Activated naive CD4-positive, alpha-beta T cell treated with anti-CD3 and anti-CD28 coated beads, Interleukin-2, amount 50 U/mL, for 24 hours (primary cell): ENCODE data around the gene YAF2.

Source experiments
- H3K27ac Mint-ChIP-seq: one replicate; pipeline ENCODE4 v1.8.0; 2021; ENCODE audit warnings: mild to moderate bottlenecking, mixed read lengths
- H3K27me3 Mint-ChIP-seq: one replicate; pipeline ENCODE4 v1.8.0; 2021; ENCODE audit warnings: mixed read lengths
- H3K36me3 Mint-ChIP-seq: one replicate; pipeline ENCODE4 v1.8.0; 2021; ENCODE audit warnings: mixed read lengths
- H3K4me1 Mint-ChIP-seq: one replicate; pipeline ENCODE4 v1.8.0; 2021; ENCODE audit warnings: mixed read lengths
- H3K4me3 Mint-ChIP-seq: one replicate; pipeline ENCODE4 v1.8.0; 2021; ENCODE audit warnings: mild to moderate bottlenecking, mixed read lengths
- H3K9me3 Mint-ChIP-seq: one replicate; pipeline ENCODE4 v1.8.0; 2021; ENCODE audit warnings: mixed read lengths

The YAF2 gene

GRCh38 chr12:42238240-42239140 lies at the start of gene YAF2:
Gene YAF2, minus strand, starts transcription at chr12:42238248. Its CDS starts 68 bp downstream, at chr12:42238180.
- Mint-ChIP-seq H3K27me3 (no peaks in the 10 kb centered on the region), H3K4me1 (peaks cover 31% of the 10 kb centered on the region), H3K27ac (peak within 1 kb of the TSS; percentile 92)

DNA sequence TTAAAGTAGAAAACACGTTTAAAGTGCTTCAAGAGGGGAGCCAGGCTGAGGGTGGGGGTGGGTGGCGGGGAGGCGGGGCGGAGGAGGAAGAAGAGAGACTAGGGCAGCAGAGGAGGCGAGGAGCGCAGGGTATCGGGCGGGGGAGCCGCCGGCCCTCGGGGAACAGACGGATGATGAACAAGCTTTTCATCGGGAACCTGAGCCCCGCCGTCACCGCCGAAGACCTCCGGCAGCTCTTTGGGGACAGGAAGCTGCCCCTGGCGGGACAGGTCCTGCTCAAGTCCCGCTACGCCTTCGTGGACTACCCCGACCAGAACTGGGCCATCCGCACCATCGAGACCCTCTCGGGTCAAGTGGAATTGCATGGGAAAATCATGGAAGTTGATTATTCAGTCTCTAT lies 48.7 kb upstream of the YAF2 start:
- no peaks in the 10 kb centered on the region for H3K9me3 Mint-ChIP-seq
- H3K27me3 Mint-ChIP-seq: peaks cover 3% of the 10 kb centered on the region
- H3K27ac Mint-ChIP-seq: no peak overlapping the region
- no peaks in the 10 kb centered on the region for H3K36me3 Mint-ChIP-seq
- no peak overlapping the region for H3K4me3 Mint-ChIP-seq
- H3K4me1 Mint-ChIP-seq: peaks cover 5% of the 10 kb centered on the region

More at GRCh38 chr12:42238240-42239140, at the start of gene YAF2:
- Mint-ChIP-seq H3K9me3 (no peaks in the 10 kb centered on the region), H3K4me3 (peak within 1 kb of the TSS; percentile 95), H3K36me3 (peaks cover 9% of the 10 kb centered on the region)

DNA sequence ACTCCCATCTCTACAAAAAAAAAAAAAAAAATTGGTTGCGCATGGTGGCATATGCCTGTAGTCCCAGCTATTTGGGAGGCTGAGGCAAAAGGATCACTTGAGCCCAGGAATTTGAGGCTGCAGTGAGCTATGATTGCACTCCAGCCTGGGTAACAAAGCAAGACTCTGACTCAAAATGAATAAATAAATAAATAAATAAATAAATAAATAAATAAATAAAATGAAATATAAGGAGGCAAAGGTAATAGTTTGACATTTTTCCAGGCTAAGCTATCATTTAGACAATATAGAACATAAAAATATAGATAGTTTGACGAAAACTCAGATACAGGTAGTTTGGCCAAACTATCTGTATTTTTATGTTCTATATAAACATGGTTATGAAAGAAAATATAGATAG lies 47.4 kb upstream of the YAF2 start:
- H3K27me3 Mint-ChIP-seq: peaks cover 3% of the 10 kb centered on the region
- no peak overlapping the region for H3K27ac Mint-ChIP-seq
- H3K4me3 Mint-ChIP-seq: no peak overlapping the region
- H3K4me1 Mint-ChIP-seq: peaks cover 5% of the 10 kb centered on the region
- H3K36me3 Mint-ChIP-seq: no peaks in the 10 kb centered on the region
- H3K9me3 Mint-ChIP-seq: no peaks in the 10 kb centered on the region

DNA sequence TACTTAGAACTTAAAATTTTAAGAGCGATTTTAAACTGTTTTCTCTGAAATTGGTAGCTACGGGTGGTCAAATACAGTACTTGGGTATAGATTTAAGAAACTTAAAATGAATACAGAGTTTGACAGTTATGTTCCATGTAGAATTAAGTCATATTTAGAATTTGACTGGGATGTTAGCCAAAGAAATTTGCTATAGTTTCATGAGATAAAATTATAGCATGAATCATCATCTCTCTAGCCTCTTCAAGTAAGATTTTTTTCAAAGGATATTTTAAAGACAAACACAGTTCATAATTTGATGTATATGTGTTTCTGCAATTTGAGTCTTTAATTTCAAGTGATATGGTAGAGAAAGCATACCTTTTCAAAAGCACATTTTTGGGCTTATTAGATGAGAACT lies 46.8 kb upstream of the YAF2 start:
- no peak overlapping the region for H3K4me3 Mint-ChIP-seq
- peaks cover 5% of the 10 kb centered on the region for H3K27me3 Mint-ChIP-seq
- peaks cover 5% of the 10 kb centered on the region for H3K4me1 Mint-ChIP-seq
- no peaks in the 10 kb centered on the region for H3K9me3 Mint-ChIP-seq
- no peaks in the 10 kb centered on the region for H3K36me3 Mint-ChIP-seq
- no peak overlapping the region for H3K27ac Mint-ChIP-seq

DNA sequence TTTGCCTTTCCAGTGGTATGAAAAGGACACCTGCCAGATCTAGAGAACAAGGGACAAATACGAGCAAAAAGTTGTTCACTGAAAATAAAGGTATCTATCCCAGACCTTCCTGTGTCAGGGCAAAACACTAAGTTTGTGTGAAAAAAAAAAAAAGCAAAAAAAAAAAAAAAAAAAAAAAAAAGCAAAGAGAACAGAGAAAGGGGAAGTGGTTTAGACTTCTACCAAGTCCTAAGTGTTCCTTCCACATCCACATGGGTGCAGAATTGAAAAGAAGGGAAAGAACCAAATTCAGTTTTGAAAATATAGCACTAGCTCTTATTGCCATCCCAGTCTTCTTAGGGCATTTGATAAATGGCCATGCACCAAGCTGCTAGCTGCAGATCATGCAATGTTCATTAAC lies 46.1 kb upstream of the YAF2 start:
- Mint-ChIP-seq H3K36me3 (no peaks in the 10 kb centered on the region), H3K27me3 (peaks cover 5% of the 10 kb centered on the region)

GRCh38 chr12:42283739-42284138 lies 45.7 kb upstream of the YAF2 start:
- Mint-ChIP-seq H3K27me3 (peaks cover 5% of the 10 kb centered on the region), H3K9me3 (no peaks in the 10 kb centered on the region), H3K27ac (no peak overlapping the region), H3K36me3 (no peaks in the 10 kb centered on the region), H3K4me1 (peaks cover 5% of the 10 kb centered on the region), H3K4me3 (no peak overlapping the region)

More for the DNA sequence above, 46.1 kb upstream of the YAF2 start:
- Mint-ChIP-seq H3K4me3 (no peak overlapping the region), H3K27ac (peak overlapping the region; percentile 35), H3K9me3 (no peaks in the 10 kb centered on the region), H3K4me1 (peaks cover 5% of the 10 kb centered on the region)

DNA sequence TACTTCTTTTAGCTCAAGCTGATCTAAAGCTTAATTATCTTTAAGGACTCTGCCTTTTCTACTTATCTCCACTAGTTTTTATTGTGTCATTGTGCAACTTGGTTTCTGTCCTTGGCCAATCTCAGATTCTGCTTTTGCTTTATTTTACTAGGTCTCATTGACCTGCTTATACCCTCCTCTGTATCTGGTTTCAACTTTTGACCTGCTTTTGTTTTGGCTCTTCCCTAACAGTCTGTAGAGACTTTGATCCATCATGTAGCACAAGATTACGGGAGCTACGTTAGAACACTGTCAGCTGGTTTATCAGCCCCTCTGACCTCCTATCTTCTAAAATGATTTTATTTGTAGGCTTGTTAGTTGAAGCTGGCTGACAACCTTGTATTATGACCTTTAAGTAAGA lies 44.2 kb upstream of the YAF2 start:
- H3K9me3 Mint-ChIP-seq: no peaks in the 10 kb centered on the region
- no peak overlapping the region for H3K4me3 Mint-ChIP-seq
- no peaks in the 10 kb centered on the region for H3K36me3 Mint-ChIP-seq
- no peak overlapping the region for H3K27ac Mint-ChIP-seq
- H3K27me3 Mint-ChIP-seq: peaks cover 2% of the 10 kb centered on the region
- peaks cover 5% of the 10 kb centered on the region for H3K4me1 Mint-ChIP-seq

GRCh38 chr12:42281844-42282243 lies 43.8 kb upstream of the YAF2 start:
- no peak overlapping the region for H3K4me3 Mint-ChIP-seq
- H3K27me3 Mint-ChIP-seq: peaks cover 2% of the 10 kb centered on the region
- H3K27ac Mint-ChIP-seq: no peak overlapping the region
- peaks cover 5% of the 10 kb centered on the region for H3K4me1 Mint-ChIP-seq
- no peaks in the 10 kb centered on the region for H3K36me3 Mint-ChIP-seq
- H3K9me3 Mint-ChIP-seq: no peaks in the 10 kb centered on the region

DNA sequence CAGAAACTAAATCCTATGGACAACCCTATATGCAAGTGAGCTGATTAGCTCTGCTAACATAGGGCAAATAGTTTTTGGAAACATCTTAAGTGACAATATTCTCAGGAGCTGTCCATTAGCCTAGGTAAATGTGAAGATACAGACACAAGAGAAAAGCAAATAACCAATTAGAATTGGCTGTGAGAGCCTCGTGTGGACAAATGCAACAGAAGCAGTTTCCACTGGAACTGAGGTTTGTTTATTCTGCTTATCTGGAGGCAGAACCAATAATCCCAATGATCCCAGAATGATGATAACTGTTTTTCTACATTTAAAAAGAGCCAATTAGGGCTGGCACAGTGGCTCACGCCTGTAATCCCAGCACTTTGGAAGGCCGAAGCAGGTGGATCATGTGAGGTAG lies 43.2 kb upstream of the YAF2 start:
- Mint-ChIP-seq H3K27ac (no peak overlapping the region), H3K36me3 (no peaks in the 10 kb centered on the region), H3K4me1 (peaks cover 5% of the 10 kb centered on the region), H3K4me3 (no peak overlapping the region), H3K9me3 (no peaks in the 10 kb centered on the region), H3K27me3 (peaks cover 2% of the 10 kb centered on the region)

- Mint-ChIP-seq H3K27ac (no peak overlapping the region), H3K4me1 (no peaks in the 10 kb centered on the region), H3K27me3 (peaks cover 2% of the 10 kb centered on the region), H3K9me3 (no peaks in the 10 kb centered on the region), H3K4me3 (no peak overlapping the region), H3K36me3 (no peaks in the 10 kb centered on the region)
Observed at GRCh38 chr12:42278128-42278510, 40.1 kb upstream of the YAF2 start.

- Mint-ChIP-seq H3K27ac (no peak overlapping the region), H3K36me3 (no peaks in the 10 kb centered on the region), H3K9me3 (no peaks in the 10 kb centered on the region), H3K4me3 (no peak overlapping the region), H3K27me3 (peaks cover 2% of the 10 kb centered on the region), H3K4me1 (no peaks in the 10 kb centered on the region)
Observed at GRCh38 chr12:42277396-42278127, 39.5 kb upstream of the YAF2 start.

- Mint-ChIP-seq H3K4me3 (no peak overlapping the region), H3K36me3 (no peaks in the 10 kb centered on the region), H3K27me3 (peaks cover 2% of the 10 kb centered on the region), H3K27ac (no peak overlapping the region), H3K4me1 (peaks cover 6% of the 10 kb centered on the region), H3K9me3 (no peaks in the 10 kb centered on the region)
Observed at GRCh38 chr12:42275499-42275898, 37.5 kb upstream of the YAF2 start.

- no peaks in the 10 kb centered on the region for H3K9me3 Mint-ChIP-seq
- H3K27ac Mint-ChIP-seq: no peak overlapping the region
- H3K36me3 Mint-ChIP-seq: no peaks in the 10 kb centered on the region
- peaks cover 1% of the 10 kb centered on the region for H3K27me3 Mint-ChIP-seq
- no peak overlapping the region for H3K4me3 Mint-ChIP-seq
- peaks cover 6% of the 10 kb centered on the region for H3K4me1 Mint-ChIP-seq
Observed at GRCh38 chr12:42273706-42274105, 35.7 kb upstream of the YAF2 start.

DNA sequence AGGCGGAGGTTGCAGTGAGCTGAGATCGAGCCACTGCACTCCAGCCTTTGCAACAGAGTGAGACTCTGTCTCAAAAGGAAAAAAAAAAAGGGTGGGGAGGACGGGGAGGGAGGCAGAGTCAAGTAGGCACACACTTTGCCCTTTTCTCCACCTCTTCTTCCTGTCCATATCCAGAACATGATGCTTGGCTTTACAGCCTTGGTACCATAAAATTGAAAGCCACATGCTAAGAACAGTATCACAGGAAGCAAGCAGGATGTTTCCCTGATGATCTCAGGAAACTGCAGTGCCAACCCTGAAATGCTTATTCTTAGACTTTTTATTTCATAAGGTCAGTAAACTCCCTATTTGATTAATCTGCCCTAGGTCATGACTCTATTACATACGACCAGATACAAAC lies 32.5 kb upstream of the YAF2 start:
- H3K9me3 Mint-ChIP-seq: no peaks in the 10 kb centered on the region
- peaks cover 1% of the 10 kb centered on the region for H3K27me3 Mint-ChIP-seq
- peaks cover 6% of the 10 kb centered on the region for H3K4me1 Mint-ChIP-seq
- no peaks in the 10 kb centered on the region for H3K36me3 Mint-ChIP-seq
- no peak overlapping the region for H3K4me3 Mint-ChIP-seq
- H3K27ac Mint-ChIP-seq: no peak overlapping the region

DNA sequence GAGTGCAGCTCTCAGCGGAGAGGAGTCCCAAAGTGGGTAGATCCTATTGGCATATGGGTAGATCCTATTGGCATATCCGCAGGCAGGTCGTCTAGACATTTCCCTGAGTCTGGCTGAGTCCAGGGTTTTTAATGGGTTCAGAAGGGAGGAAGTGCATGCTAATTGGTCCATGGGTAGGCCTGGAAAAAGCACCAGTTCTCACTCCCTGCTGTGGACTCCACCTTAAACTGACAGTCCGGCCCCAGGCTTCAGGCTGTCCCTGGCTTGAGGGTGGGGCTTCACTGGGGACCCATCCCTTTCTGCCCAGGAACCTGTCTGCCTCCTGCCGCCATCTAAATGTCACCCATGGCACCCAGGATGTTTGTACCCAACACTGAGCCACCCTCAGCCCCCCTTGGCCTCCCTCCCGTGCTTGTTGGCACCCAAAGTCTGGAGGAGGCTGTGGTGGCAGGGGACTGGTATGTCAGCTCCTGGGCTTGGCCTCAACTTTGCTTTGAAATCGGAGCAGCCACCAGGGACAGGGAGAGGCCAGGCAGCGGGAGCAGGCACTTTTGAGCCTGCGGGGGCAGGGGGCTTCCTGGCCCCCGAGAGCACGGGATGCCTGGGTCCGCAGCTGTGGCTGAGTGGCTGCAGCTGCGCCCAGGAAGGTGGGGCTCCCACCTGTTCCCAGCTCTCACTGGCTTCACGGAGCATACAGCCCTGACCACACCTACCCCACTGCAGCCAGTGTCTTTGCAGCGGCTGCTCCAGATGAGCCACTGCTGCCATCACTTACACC lies 29.6 kb upstream of the YAF2 start:
- H3K4me1 Mint-ChIP-seq: peaks cover 10% of the 10 kb centered on the region
- peaks cover 3% of the 10 kb centered on the region for H3K27me3 Mint-ChIP-seq
- H3K36me3 Mint-ChIP-seq: no peaks in the 10 kb centered on the region

More for the DNA sequence above, 29.6 kb upstream of the YAF2 start:
- H3K4me3 Mint-ChIP-seq: no peak overlapping the region
- H3K9me3 Mint-ChIP-seq: no peaks in the 10 kb centered on the region
- H3K27ac Mint-ChIP-seq: no peak overlapping the region
